ENCODE results near the gene OPN4.
"Not testable (repeated sequence)": the region's sequence is repeated elsewhere in the genome, so short reads cannot be mapped to it uniquely, and the experiment has no call there.

Gene OPN4, protein sequence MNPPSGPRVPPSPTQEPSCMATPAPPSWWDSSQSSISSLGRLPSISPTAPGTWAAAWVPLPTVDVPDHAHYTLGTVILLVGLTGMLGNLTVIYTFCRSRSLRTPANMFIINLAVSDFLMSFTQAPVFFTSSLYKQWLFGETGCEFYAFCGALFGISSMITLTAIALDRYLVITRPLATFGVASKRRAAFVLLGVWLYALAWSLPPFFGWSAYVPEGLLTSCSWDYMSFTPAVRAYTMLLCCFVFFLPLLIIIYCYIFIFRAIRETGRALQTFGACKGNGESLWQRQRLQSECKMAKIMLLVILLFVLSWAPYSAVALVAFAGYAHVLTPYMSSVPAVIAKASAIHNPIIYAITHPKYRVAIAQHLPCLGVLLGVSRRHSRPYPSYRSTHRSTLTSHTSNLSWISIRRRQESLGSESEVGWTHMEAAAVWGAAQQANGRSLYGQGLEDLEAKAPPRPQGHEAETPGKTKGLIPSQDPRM

DNA sequence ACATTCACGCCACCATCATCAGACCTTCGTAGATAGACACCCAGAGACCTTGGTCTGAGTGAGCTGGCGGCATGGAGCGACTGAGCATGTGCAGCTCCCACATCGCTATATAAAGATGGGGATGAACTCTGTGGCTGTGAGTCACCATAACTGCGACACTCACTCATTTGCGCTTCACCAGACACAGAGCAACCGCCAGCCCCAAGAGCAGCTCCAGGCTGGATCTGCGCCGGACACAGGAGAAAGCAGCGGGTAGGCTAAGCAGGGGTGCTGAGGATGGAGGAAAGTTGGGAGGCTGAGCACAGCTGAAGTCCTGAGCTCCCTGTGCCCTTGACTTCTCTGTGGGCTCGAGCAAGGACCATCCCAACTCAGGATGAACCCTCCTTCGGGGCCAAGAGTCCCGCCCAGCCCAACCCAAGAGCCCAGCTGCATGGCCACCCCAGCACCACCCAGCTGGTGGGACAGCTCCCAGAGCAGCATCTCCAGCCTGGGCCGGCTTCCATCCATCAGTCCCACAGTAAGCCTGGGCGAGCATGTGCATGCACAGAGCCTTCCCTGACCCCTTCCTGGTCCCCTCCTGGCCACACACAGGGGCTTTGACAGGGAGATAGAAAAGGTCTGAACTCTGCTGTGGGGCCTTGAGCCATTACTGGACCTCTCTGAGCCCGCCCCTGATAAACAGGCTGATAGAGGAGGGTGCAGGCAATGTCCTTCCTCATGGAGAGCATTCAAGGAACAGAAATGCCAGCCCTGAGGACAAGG, at the start of gene OPN4:
Gene OPN4, plus strand, starts transcription at position 137 of the 762 bp plus-strand sequence. Its CDS starts 237 bp downstream, at position 374.
- DNase-seq = no peak

DNA sequence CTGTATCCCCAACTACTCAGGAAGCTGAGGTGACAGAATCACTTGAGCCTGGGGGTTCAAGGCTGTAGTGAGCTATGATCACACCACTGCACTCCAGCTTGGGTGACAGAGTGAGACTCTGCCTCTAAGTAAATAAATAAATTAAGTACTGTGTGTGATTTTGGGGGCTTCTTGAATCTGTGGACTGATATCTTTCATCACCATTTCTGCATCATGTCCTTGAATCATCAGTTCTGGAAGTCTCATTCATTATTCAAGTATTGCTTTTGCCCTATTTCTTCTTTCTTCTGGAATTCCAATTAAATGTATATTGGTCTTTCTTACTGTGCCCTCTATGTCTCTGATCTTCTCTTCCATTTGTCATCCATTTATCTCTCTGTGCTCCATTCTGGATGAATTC, 46.7 kb upstream of the OPN4 start:
- no peak for DNase-seq

GRCh38 chr10:86609920-86610319, 44.4 kb upstream of the OPN4 start:
- no peak for DNase-seq

GRCh38 chr10:86611386-86611785, 43.0 kb upstream of the OPN4 start:
- no peak for DNase-seq

DNA sequence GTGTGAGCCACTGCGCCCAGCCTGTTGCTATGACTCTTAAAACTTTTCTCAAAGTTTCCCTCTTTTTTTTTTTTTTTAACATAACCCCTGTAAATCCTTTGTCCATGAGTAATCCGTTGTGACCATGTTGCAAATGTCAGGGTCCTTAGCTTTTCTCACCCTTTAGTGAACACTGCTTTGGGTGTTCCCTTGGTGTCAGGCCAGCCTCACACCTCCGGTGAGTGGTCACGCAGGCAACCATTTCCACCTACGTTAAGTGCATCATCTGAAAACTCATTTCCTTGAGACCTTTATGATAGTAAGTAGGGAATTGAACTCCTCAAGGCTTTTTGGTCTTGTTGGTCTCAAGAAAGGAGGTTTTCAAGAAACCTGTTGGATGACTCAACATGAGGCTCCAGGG, 41.3 kb upstream of the OPN4 start:
- DNase-seq = no peak

- DNase-seq = no peak
These were observed 40.4 kb upstream of the OPN4 start for GRCh38 chr10:86613905-86614304.

GRCh38 chr10:86614853-86615252, 39.5 kb upstream of the OPN4 start:
- DNase-seq = no peak

- DNase-seq = not testable (repeated sequence)
These were observed 37.1 kb upstream of the OPN4 start for GRCh38 chr10:86617278-86617677.

- DNase-seq = no peak
These were observed 26.0 kb upstream of the OPN4 start for GRCh38 chr10:86628311-86628710.

DNA sequence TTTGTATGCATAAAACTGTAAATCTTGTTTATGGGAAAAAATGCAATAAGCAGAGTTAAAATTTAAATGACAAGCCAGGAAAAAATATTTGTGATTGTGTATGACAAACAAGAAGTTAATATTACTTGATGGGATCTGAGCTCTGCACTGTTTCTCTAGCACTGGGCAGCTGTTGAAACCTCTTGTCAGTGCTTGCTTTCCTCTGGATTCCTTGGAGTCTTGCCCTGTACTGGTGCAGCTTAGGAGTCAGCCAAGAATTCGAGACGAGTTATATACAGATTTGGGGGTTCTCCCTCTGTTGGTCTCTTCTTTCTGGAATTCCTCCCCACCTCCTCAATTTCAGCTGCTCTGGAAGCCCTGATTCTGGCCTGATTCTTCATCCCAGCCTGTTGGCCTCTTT, 24.3 kb upstream of the OPN4 start:
- no peak for DNase-seq

DNA sequence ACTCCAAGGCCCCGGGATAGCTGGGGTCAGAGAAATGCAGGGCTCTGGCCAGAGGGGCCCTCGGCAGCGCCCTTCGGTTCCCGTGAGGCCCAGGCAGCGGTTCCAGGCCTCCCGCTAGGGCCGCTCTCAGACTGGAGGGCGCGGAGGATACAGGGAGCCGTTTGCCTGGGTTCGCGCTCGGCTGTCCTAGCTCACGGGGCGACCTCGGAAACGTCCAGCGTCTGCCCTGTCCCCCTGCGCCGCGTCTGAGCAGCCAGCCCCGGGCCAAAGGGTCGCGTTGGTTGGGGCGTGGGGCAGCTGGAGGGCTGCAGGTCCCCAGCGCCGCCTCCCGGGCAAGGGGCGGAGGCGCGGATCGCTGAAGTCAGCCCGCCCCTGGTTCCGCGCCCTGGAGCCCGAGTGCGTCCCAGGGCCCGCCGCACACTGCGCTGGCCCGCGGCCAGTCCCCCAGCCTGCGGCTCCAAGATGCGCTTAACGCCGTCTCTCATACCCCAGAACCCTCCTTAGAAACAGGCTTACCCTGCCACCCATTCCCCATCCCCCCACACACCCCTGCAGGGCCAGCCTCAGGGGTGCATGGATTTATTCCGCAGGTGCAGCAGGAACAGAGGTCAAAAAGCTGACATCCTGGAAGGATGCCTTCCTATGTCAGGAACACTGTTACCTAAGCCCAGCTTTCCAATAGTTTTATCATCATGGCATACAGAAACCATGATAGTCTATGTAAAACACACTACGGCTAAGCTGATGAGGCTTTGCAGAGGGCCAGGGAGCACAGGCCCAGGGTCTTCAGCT, 22.1 kb upstream of the OPN4 start:
- peak; percentile 29 for DNase-seq

DNA sequence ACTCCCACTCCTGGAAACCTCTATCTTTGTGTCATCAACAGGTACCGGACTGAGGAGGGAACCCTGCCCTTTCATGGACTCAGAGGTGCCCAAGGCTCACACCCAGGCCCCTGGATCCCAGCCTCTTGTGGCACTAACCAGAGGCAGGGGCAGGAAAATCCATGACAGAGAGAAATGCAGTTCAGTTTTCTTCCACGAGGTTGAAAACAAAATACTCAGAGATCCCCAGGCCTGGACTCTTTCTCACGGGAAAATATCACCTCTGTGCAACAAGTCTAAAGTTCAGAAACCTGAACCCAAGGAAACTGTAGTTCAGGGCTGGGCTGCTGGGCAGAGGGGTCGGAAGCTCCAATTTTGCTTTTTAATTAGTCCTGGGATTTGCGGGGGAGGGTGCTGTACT, 21.4 kb upstream of the OPN4 start:
- no peak for DNase-seq

DNA sequence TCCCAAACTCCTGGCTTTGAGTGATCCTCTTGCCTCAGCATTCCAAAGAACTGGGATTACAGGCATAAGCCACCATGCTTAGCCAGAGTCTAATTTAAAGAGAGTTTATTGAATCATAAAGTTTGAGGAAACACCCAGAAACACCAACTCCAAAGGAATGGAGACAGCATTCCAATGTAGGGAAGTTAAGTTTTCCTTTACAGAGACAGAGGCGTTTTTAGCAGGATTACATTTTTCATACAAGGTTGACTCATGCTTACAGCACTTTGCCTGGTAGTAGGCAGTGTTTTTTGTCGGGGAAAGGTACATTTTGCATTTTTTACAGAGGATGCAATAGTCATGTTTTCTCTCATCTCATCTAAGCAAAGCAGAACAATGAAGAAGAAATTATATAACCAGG, 18.9 kb upstream of the OPN4 start:
- no peak for DNase-seq

GRCh38 chr10:86636311-86636710, 18.0 kb upstream of the OPN4 start:
- DNase-seq = no peak

GRCh38 chr10:86642021-86642420, 12.3 kb upstream of the OPN4 start:
- DNase-seq = no peak

DNA sequence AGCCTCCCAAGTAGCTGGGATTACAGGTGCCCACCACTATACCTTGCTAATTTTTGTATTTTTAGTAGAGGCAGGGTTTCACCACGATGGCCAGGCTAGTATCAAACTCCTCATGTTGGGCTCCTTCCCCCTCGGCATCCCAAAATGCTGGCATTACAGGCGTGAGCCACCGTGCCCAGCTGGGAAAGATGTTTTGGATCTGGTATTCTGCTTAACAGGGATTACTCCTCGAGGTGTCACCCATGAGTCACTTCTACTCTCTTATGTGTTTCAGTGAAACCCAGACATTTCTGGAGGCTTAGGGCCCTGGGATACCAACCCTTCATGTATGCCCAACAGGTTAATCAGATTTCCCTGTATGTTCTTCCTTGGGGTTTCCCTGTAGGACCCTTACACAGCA, 11.8 kb upstream of the OPN4 start:
- no peak for DNase-seq

- DNase-seq = no peak
These were observed 10.1 kb upstream of the OPN4 start for GRCh38 chr10:86644152-86644793.

- no peak for DNase-seq
These were observed 9.4 kb upstream of the OPN4 start for GRCh38 chr10:86644794-86645445.

DNA sequence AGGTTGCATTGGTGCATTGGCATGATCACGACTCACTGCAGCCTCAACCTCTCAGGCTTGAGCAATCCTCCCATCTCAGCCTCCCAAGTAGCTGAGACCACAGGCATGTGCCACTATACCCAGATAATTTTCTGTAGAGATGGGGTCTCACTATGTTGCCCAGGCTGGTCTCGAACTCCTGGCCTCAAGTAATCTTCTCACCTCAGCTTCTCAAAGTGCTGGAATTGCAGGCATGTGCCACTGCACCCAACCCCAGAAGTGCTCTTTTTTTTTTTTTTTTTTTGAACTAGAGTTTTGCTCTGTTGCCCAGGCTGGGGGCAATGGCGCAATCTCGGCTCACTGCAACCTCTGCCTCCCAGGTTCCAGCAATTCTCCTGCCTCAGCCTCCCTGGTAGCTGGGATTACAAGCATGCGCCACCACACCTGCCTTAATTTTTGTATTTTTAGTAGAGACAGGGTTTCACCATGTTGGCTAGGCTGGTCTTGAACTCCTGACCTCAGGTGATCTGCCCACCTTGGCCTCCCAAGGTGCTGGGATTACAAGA, 8.7 kb upstream of the OPN4 start:
- DNase-seq = not testable (repeated sequence)

GRCh38 chr10:86646532-86646931, 7.8 kb upstream of the OPN4 start:
- DNase-seq = no peak

DNA sequence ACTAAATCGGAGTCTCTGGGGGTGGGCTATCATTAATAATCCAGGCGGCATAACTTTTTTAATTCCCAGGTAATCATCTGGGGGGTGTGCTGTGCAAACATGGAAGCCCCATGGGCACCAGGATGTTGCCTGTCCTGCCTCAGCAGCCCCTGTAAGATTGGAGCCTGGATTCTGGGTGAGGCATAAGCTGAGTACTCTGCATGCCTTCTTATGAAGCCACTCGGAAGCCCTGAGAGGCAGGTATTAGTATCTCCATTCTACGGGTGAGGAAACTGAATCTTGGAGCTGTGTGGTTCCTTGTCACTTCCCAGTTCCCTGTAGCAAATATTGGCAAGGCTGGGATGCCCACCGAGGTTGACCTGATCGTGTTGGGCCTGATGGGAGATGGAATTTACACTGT, 7.4 kb upstream of the OPN4 start:
- DNase-seq = no peak
